Stimulated activated CD8-positive, alpha-beta memory T cell treated with anti-CD3 and anti-CD28 coated beads, Interleukin-2, amount 100 ng/mL, for 1 hour (primary cell): ENCODE measurements around the gene FXYD6.

Experiments
- DNase-seq, 2 donors: peaks; one replicate each; pipeline ENCODE4 v3.0.0-alpha.2; 2020; ENCODE audit warnings: low read depth in 2 of 2

The FXYD6 gene

GRCh38 chr11:117830674-117831351 lies 45.6 kb downstream of the FXYD6 start:
- no peak for DNase-seq

GRCh38 chr11:117830072-117830471 lies 46.4 kb downstream of the FXYD6 start:
- no peak for DNase-seq

- DNase-seq = no peak
These were observed 47.1 kb downstream of the FXYD6 start for GRCh38 chr11:117829369-117829725.

- DNase-seq = peak; percentile 82 to 87
These were observed 47.7 kb downstream of the FXYD6 start for GRCh38 chr11:117828611-117829368.

- no peak for DNase-seq
These were observed 48.6 kb downstream of the FXYD6 start for GRCh38 chr11:117827521-117828511.

GRCh38 chr11:117826832-117827231 lies 49.6 kb downstream of the FXYD6 start:
- no peak for DNase-seq

- no peak for DNase-seq
These were observed 50.3 kb downstream of the FXYD6 start for GRCh38 chr11:117826190-117826570.

GRCh38 chr11:117825538-117826189 lies 50.8 kb downstream of the FXYD6 start:
- DNase-seq = no peak

GRCh38 chr11:117824571-117825537 lies 51.6 kb downstream of the FXYD6 start, which contains the start of gene FXYD2:
Gene FXYD2 (minus strand): TSS chr11:117824744. CDS start chr11:117824678, 66 bp downstream.
- DNase-seq = no peak

- no peak for DNase-seq
These were observed 52.5 kb downstream of the FXYD6 start for GRCh38 chr11:117823946-117824420.

- no peak for DNase-seq
These were observed 53.0 kb downstream of the FXYD6 start for GRCh38 chr11:117823294-117823945.

- DNase-seq = no peak
These were observed 54.1 kb downstream of the FXYD6 start for GRCh38 chr11:117822074-117823033.

- no peak for DNase-seq
These were observed 55.0 kb downstream of the FXYD6 start for GRCh38 chr11:117821431-117821830.

- no peak for DNase-seq
These were observed 55.9 kb downstream of the FXYD6 start for GRCh38 chr11:117820516-117820915.

GRCh38 chr11:117820071-117820470 lies 56.4 kb downstream of the FXYD6 start:
- no peak for DNase-seq

GRCh38 chr11:117819096-117820040 lies 57.1 kb downstream of the FXYD6 start:
- no peak for DNase-seq
